Ecto neural progenitor cell (in vitro differentiated cells): ENCODE measurements around the gene VSIG10.
"Not testable (repeated sequence)": the region's sequence is repeated elsewhere in the genome, so short reads cannot be mapped to it uniquely, and the experiment has no call there.

Source experiments
- DNase-seq: peaks from one replicate; pipeline ENCODE4 v3.0.0-alpha.2; 2018; ENCODE audit warnings: low spot score

Gene VSIG10

DNA sequence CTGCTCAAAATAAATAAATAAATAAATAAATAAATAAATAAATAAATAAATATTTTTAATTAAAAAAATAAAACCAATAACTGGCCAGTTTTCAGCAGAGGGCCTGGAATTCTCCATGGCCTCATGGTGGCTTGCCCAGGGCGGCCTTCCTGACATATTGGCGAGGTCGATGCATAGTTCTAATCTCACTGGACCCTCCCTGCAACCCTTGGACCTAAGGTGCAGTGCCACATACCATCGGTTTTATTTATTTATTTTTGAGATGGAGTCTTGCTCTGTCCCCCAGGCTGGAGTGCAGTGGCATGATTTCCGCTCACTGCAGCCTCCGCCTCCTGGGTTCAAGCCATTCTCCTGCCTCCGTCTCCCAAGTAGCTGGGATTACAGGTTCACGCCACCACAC is 3.9 kb upstream of the VSIG10 start:
- no peak for DNase-seq

DNA sequence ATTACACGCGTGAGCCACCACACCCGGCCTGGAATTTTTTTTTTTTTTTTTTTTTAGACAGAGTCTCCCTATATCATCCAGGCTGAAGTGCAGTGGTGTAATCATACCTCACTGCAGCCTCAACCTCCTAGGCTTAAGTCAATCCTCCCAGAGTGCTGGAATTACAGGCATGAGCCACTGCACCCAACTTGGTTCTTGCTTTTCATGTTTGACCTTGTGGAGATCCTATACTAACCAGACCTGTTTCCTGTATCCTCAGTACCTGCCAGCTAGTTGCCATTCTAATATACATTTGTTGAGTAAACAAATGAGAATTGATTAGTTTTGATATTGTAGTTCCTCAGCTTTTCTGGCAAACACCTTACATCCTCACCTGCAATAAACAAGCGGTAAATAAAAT is 3.2 kb upstream of the VSIG10 start:
- DNase-seq = no peak

- peak; percentile 84 for DNase-seq
Measured at GRCh38 chr12:118103201-118103600, 610 bp downstream of the VSIG10 start.

DNA sequence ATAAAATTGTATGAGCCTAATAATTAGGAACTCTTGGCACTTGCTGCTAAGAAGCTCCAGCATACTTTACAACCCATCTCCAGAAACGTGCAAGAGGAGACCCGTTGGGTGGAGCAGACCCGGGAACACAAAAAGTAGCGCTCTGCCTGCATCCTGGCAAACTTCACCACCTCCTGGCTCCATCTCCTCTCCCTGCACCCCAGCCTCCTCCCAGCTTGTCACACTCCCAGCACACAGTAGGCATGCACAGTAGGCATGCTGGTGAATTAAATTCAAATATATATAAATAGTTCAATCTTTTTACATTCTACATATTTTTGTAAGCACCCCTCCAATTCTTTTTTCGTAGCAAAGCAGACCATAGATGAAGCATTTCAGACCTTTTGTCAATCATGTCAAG is 1.2 kb downstream of the VSIG10 start:
- no peak for DNase-seq

DNA sequence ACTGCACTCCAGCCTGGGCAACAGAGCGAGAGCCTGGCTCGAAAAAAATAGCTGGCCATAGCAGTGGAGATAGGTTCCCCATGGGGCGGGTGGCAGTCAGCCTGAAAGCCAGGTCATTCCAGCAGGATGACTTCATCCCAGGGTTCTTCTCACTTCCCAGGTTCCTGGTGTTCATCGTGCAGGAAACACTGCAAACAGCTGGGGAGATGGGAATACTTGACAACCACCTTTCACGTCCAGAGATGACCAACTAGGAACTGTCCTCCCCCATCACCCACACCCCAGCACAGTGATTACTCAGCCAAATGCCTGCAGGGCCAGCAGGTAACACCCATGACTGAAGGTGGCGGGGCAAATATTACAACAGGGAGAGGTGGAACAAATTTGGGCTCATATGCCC is 1.7 kb downstream of the VSIG10 start:
- DNase-seq = no peak

DNA sequence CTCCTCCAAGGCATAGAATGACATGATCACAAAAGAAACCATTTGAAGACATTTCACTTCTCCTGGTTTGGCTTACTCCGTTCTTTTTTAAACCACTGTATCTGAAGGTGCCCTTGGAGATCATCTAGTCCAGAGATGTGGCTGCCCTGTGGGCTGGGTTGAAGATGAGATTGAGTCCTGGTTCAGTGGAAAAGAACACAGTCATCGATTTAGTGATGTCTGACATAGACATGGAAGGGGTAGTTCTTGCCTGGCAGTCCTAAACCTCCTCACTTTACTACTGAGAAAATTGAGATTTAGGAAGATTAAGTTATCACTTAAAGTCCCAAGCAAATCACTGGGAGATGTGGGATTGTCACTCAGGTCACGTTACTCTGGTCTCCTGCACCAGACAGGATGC is 2.8 kb downstream of the VSIG10 start:
- DNase-seq = no peak

DNA sequence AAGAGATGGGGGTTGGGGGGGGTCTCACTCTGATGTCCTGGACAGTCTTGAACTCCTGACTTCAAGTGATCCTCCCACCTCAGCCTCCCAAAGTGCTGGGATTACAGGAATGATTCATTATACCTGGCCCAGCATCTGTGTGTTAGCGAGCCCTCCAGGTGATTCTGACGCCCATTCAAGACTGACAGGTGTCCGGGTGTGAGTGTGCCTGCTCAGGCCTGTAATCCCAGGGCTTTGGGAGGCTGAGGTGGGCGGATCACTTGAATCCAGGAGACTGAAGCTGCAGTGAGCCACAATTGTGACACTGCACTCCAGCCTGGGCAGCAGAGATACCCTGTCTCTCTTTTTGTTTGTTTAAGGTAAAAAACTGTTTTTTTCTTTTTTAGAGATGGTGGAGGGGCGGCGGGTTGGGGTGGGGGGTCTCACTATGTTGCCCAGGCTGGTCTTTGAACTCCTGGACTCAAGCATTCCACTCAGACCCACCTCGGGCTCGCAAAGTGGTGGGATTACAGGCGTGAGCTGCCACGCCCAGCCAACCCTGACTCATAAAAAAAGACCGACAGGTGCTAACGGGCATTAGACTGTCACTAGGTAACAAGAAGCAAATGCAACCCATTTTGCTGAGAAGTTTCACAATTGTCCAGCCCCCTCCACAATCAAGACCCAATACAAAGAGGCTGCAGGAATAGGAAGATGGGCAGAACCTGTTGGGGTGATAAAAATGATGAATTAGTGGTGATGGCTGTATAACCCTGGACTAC is 4.7 kb downstream of the VSIG10 start:
- no peak for DNase-seq

GRCh38 chr12:118098401-118098800 is 5.4 kb downstream of the VSIG10 start:
- DNase-seq = no peak

DNA sequence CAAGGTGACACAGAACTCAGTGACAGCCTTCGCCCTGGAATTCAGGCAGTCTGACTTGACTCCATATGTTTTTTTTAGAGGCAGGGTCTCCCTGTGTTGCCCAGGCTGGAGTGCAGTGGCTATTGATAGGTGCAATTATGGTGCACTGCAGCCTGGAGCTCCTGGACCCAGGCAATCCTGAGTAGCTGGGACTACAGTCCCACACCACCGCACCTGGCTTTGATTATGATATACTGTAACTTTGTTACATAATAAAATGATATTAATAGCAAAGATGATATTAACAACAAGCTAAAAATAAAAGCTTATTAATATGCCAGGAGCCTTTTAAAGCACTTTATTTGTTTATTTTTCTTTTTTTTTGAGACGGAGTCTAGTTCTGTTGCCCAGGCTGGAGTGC is 9.8 kb downstream of the VSIG10 start:
- no peak for DNase-seq

DNA sequence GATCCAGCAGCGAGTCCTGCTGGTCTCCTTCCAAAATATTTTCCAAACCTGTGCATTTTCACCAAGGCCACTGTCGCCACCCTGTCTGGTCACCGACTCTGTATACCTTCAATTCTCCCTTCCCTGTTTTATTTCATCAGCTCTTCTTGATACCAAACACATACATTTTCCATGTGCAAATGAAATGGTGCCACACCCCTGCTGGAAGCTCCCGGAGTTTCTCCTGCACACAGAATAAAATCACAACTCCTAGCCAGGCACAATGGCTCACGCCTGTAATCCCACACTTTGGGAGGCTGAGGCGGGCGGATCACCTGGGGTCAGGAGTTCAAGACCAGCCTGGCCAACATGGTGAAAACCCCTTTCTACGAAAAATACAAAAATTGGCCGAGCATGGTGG is 14.0 kb downstream of the VSIG10 start:
- no peak for DNase-seq

- no peak for DNase-seq
Measured at GRCh38 chr12:118082161-118082560, 21.6 kb downstream of the VSIG10 start.

GRCh38 chr12:118081521-118081920 is 22.3 kb downstream of the VSIG10 start:
- DNase-seq = not testable (repeated sequence)

GRCh38 chr12:118073768-118074167 is 30.0 kb downstream of the VSIG10 start:
- no peak for DNase-seq

- no peak for DNase-seq
Measured at GRCh38 chr12:118070650-118071049, 33.2 kb downstream of the VSIG10 start.

DNA sequence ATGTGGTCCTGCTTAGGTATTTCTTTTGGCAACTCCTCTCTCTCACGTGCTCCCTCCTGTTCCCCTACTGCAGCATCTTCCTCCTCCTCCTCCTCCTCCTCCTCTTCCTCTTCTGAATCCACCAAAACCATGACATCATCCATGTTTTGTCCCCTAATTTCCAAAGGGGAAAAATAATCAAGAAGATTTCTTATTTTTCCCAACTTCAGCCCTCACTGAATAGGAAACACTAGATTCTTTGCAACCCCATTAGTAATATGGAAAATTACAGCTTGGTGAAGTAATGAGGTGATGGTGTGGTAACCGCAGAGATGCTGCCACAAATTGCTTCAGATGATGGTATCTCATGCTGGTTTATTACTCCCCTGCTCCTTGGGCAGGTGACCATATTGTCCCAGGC is 35.4 kb downstream of the VSIG10 start:
- DNase-seq = no peak

DNA sequence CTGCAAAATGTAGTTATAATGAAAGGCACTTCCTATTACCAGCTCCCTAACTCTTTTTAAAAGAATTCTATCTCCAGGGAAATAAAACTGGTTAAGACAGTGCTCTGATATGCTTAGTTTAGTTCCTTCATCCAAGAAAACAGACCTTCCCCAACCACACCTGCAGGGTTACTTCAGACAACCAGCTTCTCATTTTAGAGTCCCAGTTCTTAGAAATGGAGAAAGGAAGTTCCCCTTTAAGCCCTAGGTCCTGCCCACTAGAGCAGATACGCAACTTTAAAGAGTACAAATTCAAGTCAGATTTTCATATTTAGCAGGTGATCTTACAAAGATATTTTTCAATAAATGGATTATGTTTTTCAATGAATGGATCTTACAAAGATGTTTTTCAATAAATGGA is 38.4 kb downstream of the VSIG10 start:
- DNase-seq = no peak

DNA sequence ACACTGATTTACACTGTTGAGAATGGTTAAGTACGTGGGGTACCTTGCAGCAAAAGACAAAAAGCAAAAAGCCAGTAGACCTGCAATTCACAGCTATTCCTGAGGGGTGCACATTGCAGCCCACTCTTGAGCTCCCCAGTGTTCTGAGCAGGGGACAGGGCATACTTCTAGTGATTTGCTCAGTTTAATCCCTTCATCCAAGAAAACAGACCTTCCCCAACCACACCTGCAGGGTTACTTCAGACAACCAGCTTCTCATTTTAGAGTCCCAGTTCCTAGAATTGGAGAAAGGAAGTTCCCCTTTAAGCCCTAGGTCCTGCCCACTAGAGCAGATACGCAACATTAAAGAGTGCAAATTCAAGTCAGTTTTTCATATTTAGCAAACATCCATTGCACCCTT is 39.2 kb downstream of the VSIG10 start:
- DNase-seq = no peak

DNA sequence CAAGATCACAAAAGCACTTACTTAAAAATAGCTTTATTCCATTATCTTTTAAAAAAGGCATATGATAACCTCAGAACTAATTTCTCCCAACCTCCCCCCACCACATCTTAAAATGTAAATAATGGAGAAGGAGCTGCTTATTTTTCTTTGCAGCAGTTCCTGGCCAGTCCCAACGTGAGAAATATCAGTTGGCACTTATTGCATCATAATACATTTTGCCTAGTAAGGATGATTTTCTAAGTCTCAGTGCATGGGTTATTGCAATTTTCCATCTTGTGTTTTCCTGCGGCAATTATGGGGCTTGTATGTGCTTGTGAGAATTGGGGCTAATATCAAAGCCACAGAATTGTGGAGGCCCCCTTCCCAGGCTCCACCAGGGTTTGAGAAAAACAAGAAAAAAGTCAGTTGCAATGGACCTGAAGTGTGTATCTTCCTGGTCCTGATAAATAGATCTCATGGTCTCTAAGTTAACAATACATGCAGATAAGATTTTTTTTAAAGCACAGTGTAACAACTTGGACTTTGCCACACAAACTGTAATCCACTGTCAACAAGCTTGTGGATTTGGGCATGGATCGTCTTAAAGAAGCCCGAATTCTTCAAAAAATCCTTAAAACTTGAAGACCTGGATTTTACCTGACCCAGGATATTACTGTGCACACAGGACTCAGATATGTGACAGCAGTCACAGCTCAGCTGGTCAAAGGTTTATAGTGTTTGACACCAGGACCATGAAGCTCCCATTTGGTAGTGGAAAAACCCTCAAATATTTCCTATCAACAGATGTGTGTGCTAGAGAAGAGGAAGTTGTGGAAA is 40.0 kb downstream of the VSIG10 start:
- DNase-seq = no peak

GRCh38 chr12:118061873-118062843 is 41.7 kb downstream of the VSIG10 start:
- peak; percentile 75 for DNase-seq

- DNase-seq = peak; percentile 76
Measured at GRCh38 chr12:118061011-118061872, 42.6 kb downstream of the VSIG10 start, which contains the start of gene WSB2. WSB2 (minus strand) TSS chr12:118061179; CDS start chr12:118061048, 131 bp downstream.

DNA sequence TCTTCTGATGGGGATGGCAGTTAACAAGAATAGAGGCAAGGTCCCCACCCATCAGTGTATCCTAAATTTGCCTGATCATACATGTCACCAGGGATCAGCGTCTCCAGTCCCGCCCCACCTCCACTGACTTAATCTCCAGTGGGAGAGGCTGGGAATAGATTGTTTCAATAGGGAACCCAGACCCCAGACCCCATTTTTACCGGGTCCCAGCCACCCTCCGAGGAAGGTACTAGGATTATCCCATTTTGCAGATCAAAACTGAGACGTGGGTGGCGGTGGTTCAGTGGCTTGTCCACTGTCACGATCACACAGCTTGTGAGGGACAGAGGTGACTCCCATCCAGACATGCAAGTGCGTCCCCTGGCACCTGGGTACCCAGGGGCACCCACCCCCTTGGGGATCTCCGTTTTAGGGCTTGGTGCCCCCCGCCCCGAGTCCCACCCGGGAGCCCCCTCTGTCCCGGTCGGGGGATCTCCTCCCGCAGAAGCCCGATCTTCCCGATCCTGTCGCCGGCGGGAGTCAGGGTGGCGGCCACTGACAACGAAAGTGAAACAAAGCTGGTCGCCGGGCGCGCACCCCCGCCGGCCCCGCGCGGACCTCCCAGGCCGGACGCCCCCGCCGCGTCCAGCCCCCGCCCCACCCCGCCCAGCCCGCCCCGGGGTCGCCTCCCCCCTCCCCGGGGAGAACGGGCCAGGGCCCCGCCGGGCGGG is 43.4 kb downstream of the VSIG10 start:
- peak; percentile 72 for DNase-seq
